Measurements from ENCODE around the gene OPA3. TPM values are rescaled to one million over a fixed set of nuclear protein-coding genes. Genes with fewer than 3 reads are reported as not detected.

The OPA3 gene
- polyA plus RNA-seq, 3 donors, result 9.7 to 11.1 (median 10.4) TPM

Other genes with a start within 250 kb of the OPA3 start
- 1 to 10 TPM; 1.3 to 2.4 (median 2.0) TPM for gene KLC3, start 244.1 kb downstream of the OPA3 start, polyA plus RNA-seq (ENCODE audit: insufficient read length in 3 of 3)
- gene ERCC2, start 214.2 kb downstream of the OPA3 start, polyA plus RNA-seq (ENCODE audit: insufficient read length in 3 of 3), result 10 to 100 TPM; 33.5 to 36.9 (median 35.5) TPM
- 10 to 100 TPM in 1 of 3 donors, 1 to 10 TPM in 2; 6.1 to 14.7 (median 7.9) TPM for gene PPP1R13L, start 179.7 kb downstream of the OPA3 start, polyA plus RNA-seq (ENCODE audit: insufficient read length in 3 of 3)
- gene POLR1G, start 178.2 kb downstream of the OPA3 start, polyA plus RNA-seq (ENCODE audit: insufficient read length in 3 of 3), result 1 to 10 TPM; 3.3 to 4.5 (median 4.3) TPM
- 10 to 100 TPM; 75.1 to 90.2 (median 82.4) TPM for gene ERCC1, start 160.9 kb downstream of the OPA3 start, polyA plus RNA-seq (ENCODE audit: insufficient read length in 3 of 3)
- gene FOSB, start 116.8 kb downstream of the OPA3 start, polyA plus RNA-seq (ENCODE audit: insufficient read length in 3 of 3), result 10 to 100 TPM; 24.5 to 89.1 (median 81.2) TPM
- 1 to 10 TPM; 5.3 to 10.0 (median 9.7) TPM for gene RTN2, start 87.8 kb downstream of the OPA3 start, polyA plus RNA-seq (ENCODE audit: insufficient read length in 3 of 3)
- gene PPM1N, start 86.4 kb downstream of the OPA3 start, polyA plus RNA-seq (ENCODE audit: insufficient read length in 3 of 3), result under 1 TPM in 2 of 3 donors, not detected in 1; 0.09 to 0.21 TPM
- 10 to 100 TPM; 49.0 to 57.7 (median 50.5) TPM for gene VASP, start 77.3 kb downstream of the OPA3 start, polyA plus RNA-seq (ENCODE audit: insufficient read length in 3 of 3)
- gene GPR4, start 17.4 kb upstream of the OPA3 start, polyA plus RNA-seq (ENCODE audit: insufficient read length in 3 of 3), result 1 to 10 TPM; 3.3 to 6.5 (median 3.6) TPM
- gene EML2, start 54.6 kb upstream of the OPA3 start, polyA plus RNA-seq (ENCODE audit: insufficient read length in 3 of 3), result 10 to 100 TPM; 17.8 to 28.0 (median 20.6) TPM
- gene GIPR, start 83.4 kb upstream of the OPA3 start, polyA plus RNA-seq (ENCODE audit: insufficient read length in 3 of 3), result 1 to 10 TPM in 1 of 3 donors, under 1 TPM in 2; 0.28 to 1.6 (median 0.43) TPM
- gene SNRPD2, start 107.2 kb upstream of the OPA3 start, polyA plus RNA-seq (ENCODE audit: insufficient read length in 3 of 3), result 100 to 1,000 TPM; 310 to 350 (median 317) TPM
- 10 to 100 TPM in 2 of 3 donors, 1 to 10 TPM in 1; 6.8 to 11.0 (median 10.7) TPM for gene QPCTL, start 107.9 kb upstream of the OPA3 start, polyA plus RNA-seq (ENCODE audit: insufficient read length in 3 of 3)
- gene FBXO46, start 146.1 kb upstream of the OPA3 start, polyA plus RNA-seq (ENCODE audit: insufficient read length in 3 of 3), result 10 to 100 TPM; 12.2 to 24.4 (median 17.3) TPM
- gene MEIOSIN, start 148.6 kb upstream of the OPA3 start, polyA plus RNA-seq (ENCODE audit: insufficient read length in 3 of 3), result not detected
- 10 to 100 TPM; 13.9 to 28.1 (median 22.7) TPM for gene SIX5, start 184.4 kb upstream of the OPA3 start, polyA plus RNA-seq (ENCODE audit: insufficient read length in 3 of 3)
- 10 to 100 TPM; 39.1 to 63.6 (median 61.2) TPM for gene DMPK, start 197.7 kb upstream of the OPA3 start, polyA plus RNA-seq (ENCODE audit: insufficient read length in 3 of 3)
- gene DMWD, start 208.0 kb upstream of the OPA3 start, polyA plus RNA-seq (ENCODE audit: insufficient read length in 3 of 3), result 10 to 100 TPM; 27.1 to 46.9 (median 40.8) TPM
- not detected for gene RSPH6A, start 230.5 kb upstream of the OPA3 start, polyA plus RNA-seq (ENCODE audit: insufficient read length in 3 of 3)